HG03457 (cell line): ENCODE measurements around the gene MYADML2.

ENCODE experiments used
- ATAC-seq: cut with Tn5 transposase; IDR thresholded peaks from one replicate; pipeline ENCODE4 v1.9.1; 2021; ENCODE audit warnings: moderate number of reproducible peaks; ENCODE audit not compliant: unreplicated experiment

The MYADML2 gene

GRCh38 chr17:81912441-81913309 is 34.4 kb downstream of the MYADML2 start:
- ATAC-seq, result no peak

GRCh38 chr17:81911969-81912368 is 35.1 kb downstream of the MYADML2 start:
- ATAC-seq, result no peak

- peak; percentile 40 for ATAC-seq
These were observed 35.6 kb downstream of the MYADML2 start, which contains the start of gene PCYT2 for GRCh38 chr17:81911277-81911961. Gene PCYT2 (minus strand): TSS chr17:81911399. CDS start chr17:81911355, 44 bp downstream.

- no peak for ATAC-seq
These were observed 36.2 kb downstream of the MYADML2 start for GRCh38 chr17:81910840-81911276.

- ATAC-seq, result no peak
These were observed 36.8 kb downstream of the MYADML2 start for GRCh38 chr17:81909966-81910839.

GRCh38 chr17:81909231-81909630 is 37.8 kb downstream of the MYADML2 start:
- ATAC-seq, result no peak

- no peak for ATAC-seq
These were observed 38.2 kb downstream of the MYADML2 start for GRCh38 chr17:81908793-81909192.

- no peak for ATAC-seq
These were observed 39.6 kb downstream of the MYADML2 start for GRCh38 chr17:81907219-81908145.

GRCh38 chr17:81906476-81907218 is 40.4 kb downstream of the MYADML2 start:
- no peak for ATAC-seq

- no peak for ATAC-seq
These were observed 41.0 kb downstream of the MYADML2 start for GRCh38 chr17:81905993-81906392.

- no peak for ATAC-seq
These were observed 41.6 kb downstream of the MYADML2 start for GRCh38 chr17:81905424-81905875.

- ATAC-seq, result no peak
These were observed 42.2 kb downstream of the MYADML2 start for GRCh38 chr17:81904600-81905423.

- no peak for ATAC-seq
These were observed 43.0 kb downstream of the MYADML2 start for GRCh38 chr17:81903896-81904599.

- ATAC-seq, result no peak
These were observed 43.6 kb downstream of the MYADML2 start for GRCh38 chr17:81903415-81903831.

- ATAC-seq, result no peak
These were observed 44.2 kb downstream of the MYADML2 start for GRCh38 chr17:81902653-81903414.

- ATAC-seq, result no peak
These were observed 44.9 kb downstream of the MYADML2 start, which contains the start of gene NPB for GRCh38 chr17:81902023-81902652. Gene NPB (plus strand): TSS chr17:81902238. CDS start chr17:81902278, 40 bp downstream.
